ENCODE measurements around the gene APOL2.
"Not testable (repeated sequence)": the region's sequence is repeated elsewhere in the genome, so short reads cannot be mapped to it uniquely, and the experiment has no call there.

APOL2 gene

DNA sequence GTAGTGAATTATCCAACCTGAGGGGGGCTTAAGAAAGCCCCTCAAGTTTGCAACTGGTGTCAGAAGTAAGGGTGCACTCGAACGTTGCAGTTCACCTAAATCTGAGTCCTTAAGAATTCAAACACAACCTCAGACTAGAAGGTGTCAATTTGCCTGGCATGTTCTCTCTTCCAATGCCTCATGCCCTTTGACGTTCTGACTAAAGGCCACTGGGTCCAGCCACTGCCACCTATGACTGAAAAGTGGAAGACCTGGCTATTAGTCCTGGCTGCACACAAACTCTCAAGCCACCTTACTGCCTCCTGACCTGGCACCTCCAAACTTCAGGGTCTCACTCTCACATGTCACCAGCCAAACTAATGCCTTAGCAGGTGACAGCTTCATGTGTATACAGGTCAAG is 45.8 kb downstream of the APOL2 start:
- no peak overlapping the region for H3K4me3 ChIP-seq (replicated peaks in 1 of 2; ENCODE audit: low read depth in 2 of 2, low read length in 2 of 2)
- no peak for DNase-seq (ENCODE audit: low read depth in 2 of 2)
- TF ChIP-seq, protein P1, sequence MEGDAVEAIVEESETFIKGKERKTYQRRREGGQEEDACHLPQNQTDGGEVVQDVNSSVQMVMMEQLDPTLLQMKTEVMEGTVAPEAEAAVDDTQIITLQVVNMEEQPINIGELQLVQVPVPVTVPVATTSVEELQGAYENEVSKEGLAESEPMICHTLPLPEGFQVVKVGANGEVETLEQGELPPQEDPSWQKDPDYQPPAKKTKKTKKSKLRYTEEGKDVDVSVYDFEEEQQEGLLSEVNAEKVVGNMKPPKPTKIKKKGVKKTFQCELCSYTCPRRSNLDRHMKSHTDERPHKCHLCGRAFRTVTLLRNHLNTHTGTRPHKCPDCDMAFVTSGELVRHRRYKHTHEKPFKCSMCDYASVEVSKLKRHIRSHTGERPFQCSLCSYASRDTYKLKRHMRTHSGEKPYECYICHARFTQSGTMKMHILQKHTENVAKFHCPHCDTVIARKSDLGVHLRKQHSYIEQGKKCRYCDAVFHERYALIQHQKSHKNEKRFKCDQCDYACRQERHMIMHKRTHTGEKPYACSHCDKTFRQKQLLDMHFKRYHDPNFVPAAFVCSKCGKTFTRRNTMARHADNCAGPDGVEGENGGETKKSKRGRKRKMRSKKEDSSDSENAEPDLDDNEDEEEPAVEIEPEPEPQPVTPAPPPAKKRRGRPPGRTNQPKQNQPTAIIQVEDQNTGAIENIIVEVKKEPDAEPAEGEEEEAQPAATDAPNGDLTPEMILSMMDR (IDR thresholded peaks at IDR 0.05; ENCODE audit: low read depth, low read length), result no peak

DNA sequence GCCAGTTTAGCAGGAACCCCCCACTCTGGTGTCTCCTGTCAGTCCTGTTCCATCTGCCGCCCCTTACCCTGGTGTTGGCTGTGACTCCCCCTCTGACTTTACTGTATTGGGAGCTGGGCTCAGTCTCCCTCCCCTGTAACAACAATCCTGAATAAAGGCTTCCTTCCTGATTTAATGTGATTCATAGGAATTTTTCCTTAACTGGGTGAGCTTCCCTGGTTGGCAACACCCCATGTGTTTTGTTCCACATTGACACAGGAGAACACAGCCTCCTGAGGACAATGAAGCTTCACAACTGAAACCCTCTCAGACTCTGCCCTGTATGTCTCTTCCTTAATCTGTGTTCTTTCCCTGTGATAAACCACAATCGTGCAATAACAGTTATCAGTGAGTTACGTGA is 46.2 kb downstream of the APOL2 start:
- TF ChIP-seq, protein P1 (IDR thresholded peaks at IDR 0.05; ENCODE audit: low read depth, low read length), result no peak
- no peak for DNase-seq (ENCODE audit: low read depth in 2 of 2)
- H3K4me3 ChIP-seq (replicated peaks in 1 of 2; ENCODE audit: low read depth in 2 of 2, low read length in 2 of 2), result no peak overlapping the region

DNA sequence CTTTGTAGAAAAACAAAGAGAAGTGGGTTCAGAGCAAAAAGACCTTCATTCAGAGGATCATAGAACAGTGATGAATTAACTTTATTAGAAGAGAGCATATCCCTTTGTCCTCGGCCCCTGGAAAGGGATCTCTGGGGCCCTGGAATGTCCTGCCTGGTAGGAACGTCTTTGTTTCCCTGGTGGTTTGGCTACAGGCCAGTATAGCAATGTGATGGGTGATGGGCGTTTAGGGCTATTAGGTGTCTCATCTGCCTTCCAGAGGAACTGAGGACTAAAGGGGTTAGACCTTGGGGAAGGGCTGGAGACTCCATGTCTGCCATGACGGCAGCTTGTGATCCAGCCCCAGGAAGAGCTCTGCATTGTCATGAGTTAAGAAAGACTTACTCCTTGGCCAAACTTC is 46.8 kb downstream of the APOL2 start:
- no peak overlapping the region for H3K4me3 ChIP-seq (replicated peaks in 1 of 2; ENCODE audit: low read depth in 2 of 2, low read length in 2 of 2)
- DNase-seq (ENCODE audit: low read depth in 2 of 2), result peak in 1 of 2 donors; percentile 35
- TF ChIP-seq, protein P1 (IDR thresholded peaks at IDR 0.05; ENCODE audit: low read depth, low read length), result no peak

DNA sequence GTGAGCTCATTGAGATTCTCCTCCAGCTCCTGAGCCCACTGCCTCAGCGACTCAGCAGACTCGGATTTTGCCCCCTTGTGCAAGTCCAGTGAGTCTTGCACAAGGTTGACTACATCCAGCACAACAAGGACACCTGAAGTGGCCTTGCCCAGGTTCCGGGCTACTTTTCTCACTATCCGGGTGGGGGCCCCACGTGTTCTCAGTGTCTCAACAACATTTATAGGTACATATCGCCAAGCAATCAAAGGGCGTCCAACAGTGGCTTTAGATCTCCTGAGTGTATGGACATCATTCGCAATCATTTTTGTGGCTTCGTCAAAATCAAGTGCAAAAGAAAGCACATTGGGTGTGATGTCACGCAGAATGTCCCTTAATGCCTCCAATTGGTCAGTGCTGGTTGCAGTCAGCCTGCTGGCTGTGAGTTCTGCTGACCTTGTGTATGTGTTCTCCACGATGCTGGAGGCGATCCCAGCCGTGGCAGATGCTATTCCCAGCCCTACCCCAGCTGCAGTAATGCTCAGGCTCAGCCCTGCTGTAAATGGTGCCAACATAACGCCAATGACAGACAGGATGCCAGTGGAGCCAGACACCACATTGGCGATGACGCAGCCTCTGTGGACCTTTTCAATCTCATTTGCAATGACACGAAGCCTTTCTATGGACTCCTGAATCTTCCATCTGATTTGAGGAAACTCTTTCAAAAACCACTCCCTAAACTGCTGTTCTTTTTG is 48.1 kb downstream of the APOL2 start:
- no peak overlapping the region for H3K4me3 ChIP-seq (replicated peaks in 1 of 2; ENCODE audit: low read depth in 2 of 2, low read length in 2 of 2)
- TF ChIP-seq, protein P1 (IDR thresholded peaks at IDR 0.05; ENCODE audit: low read depth, low read length), result no peak
- peak; percentile 29 to 49 for DNase-seq (ENCODE audit: low read depth in 2 of 2)

DNA sequence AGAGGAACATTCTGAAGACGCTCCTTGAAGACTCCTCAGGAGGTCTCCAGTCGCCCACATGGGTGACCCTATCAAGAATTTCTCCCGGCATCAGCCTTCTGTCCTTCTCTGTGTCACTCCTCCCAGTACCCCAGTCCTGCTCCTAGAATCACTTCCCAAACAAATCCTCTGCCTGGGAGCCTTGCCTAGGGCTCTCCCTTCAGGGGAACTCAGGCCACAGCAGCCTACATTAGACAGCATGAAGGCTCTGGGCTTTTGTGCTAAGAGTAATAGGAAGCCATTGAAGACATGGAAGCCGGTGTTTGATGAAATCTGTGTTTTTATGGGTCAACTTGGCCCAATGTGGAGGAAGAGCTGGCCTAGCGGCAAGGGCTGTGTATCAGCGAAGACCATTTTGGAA is 51.5 kb downstream of the APOL2 start:
- not testable (repeated sequence) for H3K4me3 ChIP-seq (replicated peaks in 1 of 2; ENCODE audit: low read depth in 2 of 2, low read length in 2 of 2); DNase-seq (ENCODE audit: low read depth in 2 of 2)

DNA sequence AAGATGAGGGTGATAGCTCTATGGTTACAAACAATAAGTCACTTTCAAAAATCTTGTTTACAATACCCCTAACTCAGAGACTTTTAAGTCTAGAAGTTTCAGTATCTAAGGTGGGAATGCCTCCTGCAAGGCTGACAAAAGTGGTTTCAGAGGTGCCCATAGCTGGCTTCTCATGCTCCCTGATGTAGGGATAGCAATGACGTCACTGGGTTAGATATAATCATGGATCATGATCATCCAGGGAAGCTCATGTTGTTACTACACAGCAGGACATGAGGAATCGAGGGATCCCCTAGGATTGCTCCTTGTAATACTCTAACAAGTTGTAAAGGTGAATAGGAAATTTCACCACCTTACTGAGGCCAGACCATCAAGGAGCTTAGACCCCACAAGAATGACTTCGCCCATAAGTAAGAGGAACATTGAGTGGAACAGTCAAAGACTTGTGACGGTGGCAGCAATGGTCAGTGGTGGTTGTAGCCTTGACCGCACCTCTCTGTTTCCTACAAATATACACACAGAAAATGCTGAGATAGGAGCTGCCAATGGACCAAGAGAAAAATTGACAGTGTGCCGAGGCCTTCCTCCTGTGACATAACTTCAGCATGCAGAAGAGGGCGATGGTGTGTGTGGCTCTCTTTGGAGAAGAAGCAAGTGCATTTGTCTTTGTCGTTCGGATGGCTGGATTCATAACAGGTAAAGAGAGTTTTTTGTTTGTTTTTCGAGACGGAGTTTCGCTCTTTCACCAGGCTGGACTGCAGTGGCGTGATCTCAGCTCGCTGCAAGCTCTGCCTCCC is 53.3 kb downstream of the APOL2 start:
- no peak overlapping the region for H3K4me3 ChIP-seq (replicated peaks in 1 of 2; ENCODE audit: low read depth in 2 of 2, low read length in 2 of 2)
- TF ChIP-seq, protein P1 (IDR thresholded peaks at IDR 0.05; ENCODE audit: low read depth, low read length), result no peak
- DNase-seq (ENCODE audit: low read depth in 2 of 2), result no peak

DNA sequence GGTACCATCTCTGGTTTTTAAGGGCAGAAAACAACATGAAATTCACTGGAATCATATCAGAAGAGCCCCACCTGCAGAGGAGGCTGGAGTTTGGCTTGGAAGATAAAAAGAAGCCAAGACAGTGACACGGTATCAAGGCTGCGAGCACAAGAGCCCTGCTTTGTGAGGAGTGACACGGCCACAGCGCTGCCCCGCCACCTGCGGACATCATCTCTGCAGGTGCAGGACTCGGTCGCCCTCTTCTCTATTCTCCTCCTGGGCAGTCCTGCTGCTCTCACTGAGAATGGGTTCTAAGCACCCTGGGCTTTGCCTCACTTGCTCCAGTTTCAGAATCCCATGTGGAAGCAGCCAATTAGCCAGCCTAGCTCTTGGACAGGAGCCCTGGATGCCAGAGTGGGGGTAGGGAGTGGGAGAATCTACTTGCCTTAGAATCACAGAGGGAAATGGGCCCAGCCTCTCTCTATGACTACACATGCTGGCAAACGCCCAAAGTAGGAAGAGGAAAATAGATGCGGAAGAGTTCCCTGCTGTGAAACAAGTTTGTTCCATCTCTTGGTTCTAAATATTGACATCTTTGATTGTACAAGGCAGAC is 54.8 kb downstream of the APOL2 start:
- H3K4me3 ChIP-seq (replicated peaks in 1 of 2; ENCODE audit: low read depth in 2 of 2, low read length in 2 of 2), result no peak overlapping the region
- peak; percentile 33 to 78 for DNase-seq (ENCODE audit: low read depth in 2 of 2)
- TF ChIP-seq, protein P1 (IDR thresholded peaks at IDR 0.05; ENCODE audit: low read depth, low read length), result no peak

All from cardiac fibroblast (primary cell).